SK-N-SH treated with all-trans-retinoic acid at 6 μM for 48 hours (cell line): ENCODE measurements around the gene IL17RD.

ENCODE experiments used
- ATAC-seq: fragments of 200-7000 bp; cut with Tn5 transposase; 3 replicates; pipeline ENCODE4 v1.9.1; 2020; ENCODE audit warnings: mild to moderate bottlenecking, moderate library complexity
- ARNTL ChIP-seq: fragments of 450-650 bp; formaldehyde crosslinking; IDR thresholded peaks from 2 replicates; pipeline ENCODE4 v1.5.0; 2020; ENCODE audit warnings: low read depth, mild to moderate bottlenecking, moderate library complexity, borderline replicate concordance
- ESRRG ChIP-seq: fragments of 250-450 bp; sonication (Bioruptor Pico); IDR thresholded peaks from 2 replicates; pipeline ENCODE4 v1.6.1; 2021; ENCODE audit warnings: mild to moderate bottlenecking
- GLIS3 ChIP-seq: fragments of 250-450 bp; sonication (Bioruptor Pico); IDR thresholded peaks from 2 replicates; pipeline ENCODE4 v1.5.0; 2020; ENCODE audit warnings: mild to moderate bottlenecking, moderate library complexity
- OSR1 ChIP-seq: fragments of 250-450 bp; sonication (Bioruptor Pico); IDR thresholded peaks from 2 replicates; pipeline ENCODE4 v1.8.0; 2022; ENCODE audit warnings: moderate library complexity, mild to moderate bottlenecking, inconsistent platforms
- PPARA ChIP-seq: fragments of 250-450 bp; sonication (Bioruptor Pico); IDR thresholded peaks from 2 replicates; pipeline ENCODE4 v1.5.0; 2020; ENCODE audit warnings: mild to moderate bottlenecking, borderline replicate concordance
- RARB ChIP-seq: fragments of 250-450 bp; sonication (Bioruptor Pico); IDR thresholded peaks from 2 replicates; pipeline ENCODE4 v1.8.0; 2021; ENCODE audit warnings: mild to moderate bottlenecking, moderate library complexity
- SNAI2 ChIP-seq: fragments of 250-450 bp; sonication (Bioruptor Pico); IDR thresholded peaks from 2 replicates; pipeline ENCODE4 v1.5.0; 2020; ENCODE audit warnings: mild to moderate bottlenecking, moderate library complexity
- TCF4 ChIP-seq: fragments of 250-450 bp; sonication (Bioruptor Pico); IDR thresholded peaks from 2 replicates; pipeline ENCODE4 v1.8.0; 2021; ENCODE audit warnings: mild to moderate bottlenecking, moderate library complexity, borderline replicate concordance
- TOX ChIP-seq: fragments of 250-450 bp; sonication (Bioruptor Pico); IDR thresholded peaks from 2 replicates; pipeline ENCODE4 v1.8.0; 2021; ENCODE audit warnings: mild to moderate bottlenecking, moderate library complexity, borderline replicate concordance
- ZC3H10 ChIP-seq: fragments of 250-450 bp; sonication (Bioruptor Pico); IDR thresholded peaks from 2 replicates; pipeline ENCODE4 v1.5.1; 2021; ENCODE audit warnings: mild to moderate bottlenecking, moderate library complexity
- ZNF565 ChIP-seq: fragments of 450-650 bp; formaldehyde crosslinking; conservative IDR thresholded peaks from 2 replicates; pipeline ENCODE4 v1.5.0; 2020; ENCODE audit warnings: low read depth, mild to moderate bottlenecking, moderate library complexity
- ZNF70 ChIP-seq: fragments of 450-650 bp; formaldehyde crosslinking; IDR thresholded peaks from 2 replicates; pipeline ENCODE4 v1.5.0; 2020; ENCODE audit warnings: mild to moderate bottlenecking, moderate library complexity
- ZNF8 ChIP-seq: fragments of 450-650 bp; formaldehyde crosslinking; IDR thresholded peaks from 2 replicates; pipeline ENCODE4 v1.5.0; 2020; ENCODE audit warnings: mild to moderate bottlenecking, moderate library complexity
- TF ChIP-seq, protein P1 (sequence below): fragments of 250-450 bp; sonication (Bioruptor Pico); IDR thresholded peaks from 2 replicates; pipeline ENCODE4 v1.5.1; 2021; ENCODE audit warnings: mild to moderate bottlenecking, moderate library complexity
- TF ChIP-seq, protein P2 (sequence below): fragments of 250-450 bp; sonication (Bioruptor Pico); IDR thresholded peaks from 2 replicates; pipeline ENCODE4 v1.8.0; 2020; ENCODE audit warnings: mild to moderate bottlenecking, moderate library complexity, borderline replicate concordance
- TF ChIP-seq, protein P3 (sequence below): fragments of 250-450 bp; sonication (Bioruptor Pico); IDR thresholded peaks from 2 replicates; pipeline ENCODE4 v1.5.0; 2020; ENCODE audit warnings: mild to moderate bottlenecking, moderate library complexity
- TF ChIP-seq, protein P4 (sequence below): fragments of 250-450 bp; sonication (Bioruptor Pico); IDR thresholded peaks from 2 replicates; pipeline ENCODE4 v1.8.0; 2021; ENCODE audit warnings: low read depth, mild to moderate bottlenecking, moderate library complexity, borderline replicate concordance

IL17RD gene

DNA sequence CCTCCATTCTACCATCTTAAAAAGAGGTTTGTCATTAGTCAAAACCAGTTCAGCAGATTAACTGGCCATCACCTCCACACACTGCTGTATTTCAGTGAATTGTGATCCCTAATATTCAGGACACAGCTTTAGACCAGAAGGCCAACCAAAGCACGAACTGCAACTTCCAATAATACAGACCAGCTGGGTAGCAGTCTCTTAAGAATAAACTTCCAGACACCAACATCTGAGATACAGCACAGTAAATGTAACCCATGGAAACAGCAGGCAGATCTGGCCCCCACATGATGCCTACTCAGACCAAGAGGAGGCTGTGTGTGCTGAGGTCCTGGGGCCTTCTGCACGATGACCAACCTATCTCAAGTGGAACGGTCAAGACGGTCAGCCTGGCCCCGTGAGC, 69.8 kb downstream of the IL17RD start:
- no peak for TF ChIP-seq ZNF8 (CRISPR knock-in tag)
- no peak for TF ChIP-seq ARNTL (CRISPR knock-in tag)
- no peak for ATAC-seq

DNA sequence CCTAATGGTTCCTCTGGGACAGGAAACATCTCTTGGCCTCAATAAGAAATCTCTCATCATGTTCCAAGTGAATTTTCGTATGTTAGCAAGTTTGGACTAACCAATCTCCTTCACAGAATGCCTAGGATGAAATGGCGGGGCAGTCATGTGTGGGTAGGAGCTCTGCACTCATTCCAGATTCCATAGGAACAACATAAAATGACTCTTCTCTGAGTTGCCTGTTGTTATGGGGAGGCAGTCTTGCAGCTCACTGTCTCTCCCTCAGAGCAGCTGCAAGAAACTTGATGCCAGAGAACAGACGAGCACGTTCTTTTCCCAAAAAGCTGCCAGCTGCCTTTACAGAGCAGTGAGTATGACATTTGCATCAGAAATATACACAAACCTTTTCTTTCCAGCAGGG, 70.6 kb downstream of the IL17RD start:
- no peak for TF ChIP-seq PPARA (CRISPR knock-in tag)
- no peak for ATAC-seq

DNA sequence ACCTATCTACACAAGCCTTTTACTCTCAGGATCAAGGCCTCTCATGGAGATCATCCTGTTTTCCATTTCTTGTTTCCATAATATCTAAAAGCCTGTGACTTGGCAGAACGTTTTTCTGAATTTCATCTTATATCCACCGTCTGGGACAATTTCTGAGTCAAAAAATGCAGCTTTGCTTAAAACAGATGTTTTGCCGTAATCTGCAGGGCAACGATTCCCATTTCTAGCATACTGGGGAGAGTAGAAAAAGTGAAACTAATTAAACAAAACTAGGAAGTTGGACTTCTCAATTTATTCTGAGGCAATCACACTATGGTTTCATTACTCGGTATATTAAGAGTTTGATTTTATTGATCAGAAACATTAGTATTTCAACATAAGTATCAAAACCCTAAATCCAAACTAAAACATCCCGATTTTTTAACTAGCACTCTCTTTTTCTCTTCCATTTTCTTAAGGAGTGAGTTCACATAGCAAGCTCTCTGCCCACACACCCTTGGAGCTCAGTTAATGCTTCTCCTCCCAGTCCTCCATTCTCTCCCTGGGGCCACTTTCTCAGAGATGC, 71.1 kb downstream of the IL17RD start:
- TF ChIP-seq RARB (CRISPR knock-in tag), result no peak
- TF ChIP-seq ARNTL (CRISPR knock-in tag), result no peak
- TF ChIP-seq, protein P1, sequence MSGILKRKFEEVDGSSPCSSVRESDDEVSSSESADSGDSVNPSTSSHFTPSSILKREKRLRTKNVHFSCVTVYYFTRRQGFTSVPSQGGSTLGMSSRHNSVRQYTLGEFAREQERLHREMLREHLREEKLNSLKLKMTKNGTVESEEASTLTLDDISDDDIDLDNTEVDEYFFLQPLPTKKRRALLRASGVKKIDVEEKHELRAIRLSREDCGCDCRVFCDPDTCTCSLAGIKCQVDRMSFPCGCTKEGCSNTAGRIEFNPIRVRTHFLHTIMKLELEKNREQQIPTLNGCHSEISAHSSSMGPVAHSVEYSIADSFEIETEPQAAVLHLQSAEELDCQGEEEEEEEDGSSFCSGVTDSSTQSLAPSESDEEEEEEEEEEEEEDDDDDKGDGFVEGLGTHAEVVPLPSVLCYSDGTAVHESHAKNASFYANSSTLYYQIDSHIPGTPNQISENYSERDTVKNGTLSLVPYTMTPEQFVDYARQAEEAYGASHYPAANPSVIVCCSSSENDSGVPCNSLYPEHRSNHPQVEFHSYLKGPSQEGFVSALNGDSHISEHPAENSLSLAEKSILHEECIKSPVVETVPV, result no peak
- no peak for ATAC-seq

DNA sequence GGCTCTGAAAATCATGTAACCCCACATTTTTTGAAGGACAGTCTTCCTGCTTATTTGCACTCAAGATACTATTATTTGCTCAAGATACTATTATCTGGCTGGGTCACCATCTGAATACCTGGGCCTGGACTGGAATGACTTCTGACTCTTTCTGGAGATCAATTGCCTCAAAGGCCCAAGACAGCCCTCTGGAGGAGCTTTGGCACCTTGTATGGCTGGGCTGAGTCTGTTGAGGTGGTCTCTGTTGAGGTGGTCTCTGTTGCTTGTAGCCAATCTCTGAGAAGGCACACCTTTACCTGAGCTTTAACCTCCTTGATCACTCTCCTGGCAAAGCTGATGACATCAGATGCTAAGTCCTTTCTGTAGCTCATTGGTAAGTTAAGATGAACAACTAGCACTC, 71.7 kb downstream of the IL17RD start:
- TF ChIP-seq SNAI2, result no peak
- TF ChIP-seq ZC3H10, result no peak
- TF ChIP-seq ZNF70 (CRISPR knock-in tag), result no peak
- TF ChIP-seq, protein P1, result no peak
- ATAC-seq, result no peak

DNA sequence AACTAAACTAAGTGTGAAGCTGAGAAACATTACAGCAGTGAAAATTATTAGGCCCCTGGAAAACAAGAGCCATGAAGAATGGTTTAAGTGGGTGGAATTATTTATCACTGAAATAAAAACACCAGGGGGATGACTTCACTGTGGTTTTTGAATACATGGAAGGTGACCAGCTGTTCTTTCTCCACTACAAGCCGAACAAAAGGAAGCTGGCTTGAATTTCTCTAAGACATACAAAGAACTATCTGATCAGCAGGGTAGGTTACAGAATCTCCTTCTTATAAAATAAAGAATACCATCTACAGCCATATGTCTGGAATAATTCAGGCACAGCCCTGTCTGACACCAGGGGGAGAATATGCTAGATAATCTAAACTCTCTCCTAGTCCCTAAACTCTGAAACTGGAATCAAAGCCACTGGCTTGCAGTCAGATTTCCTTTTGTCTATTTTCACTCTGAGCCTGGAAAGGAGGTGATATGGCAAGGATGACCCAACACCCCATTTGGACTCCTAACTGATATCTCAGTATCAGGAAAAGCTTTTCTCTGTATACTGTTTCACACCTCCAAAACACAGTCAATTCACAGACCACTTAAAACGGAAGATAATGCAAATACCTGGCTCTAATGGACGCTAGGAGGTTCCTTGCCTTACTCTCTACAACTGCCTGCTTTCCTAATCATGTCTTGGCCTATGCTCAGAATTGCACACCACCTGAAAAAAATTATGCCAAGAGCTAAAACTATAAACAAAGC, 73.5 kb downstream of the IL17RD start:
- no peak for ATAC-seq
- TF ChIP-seq, protein P2, sequence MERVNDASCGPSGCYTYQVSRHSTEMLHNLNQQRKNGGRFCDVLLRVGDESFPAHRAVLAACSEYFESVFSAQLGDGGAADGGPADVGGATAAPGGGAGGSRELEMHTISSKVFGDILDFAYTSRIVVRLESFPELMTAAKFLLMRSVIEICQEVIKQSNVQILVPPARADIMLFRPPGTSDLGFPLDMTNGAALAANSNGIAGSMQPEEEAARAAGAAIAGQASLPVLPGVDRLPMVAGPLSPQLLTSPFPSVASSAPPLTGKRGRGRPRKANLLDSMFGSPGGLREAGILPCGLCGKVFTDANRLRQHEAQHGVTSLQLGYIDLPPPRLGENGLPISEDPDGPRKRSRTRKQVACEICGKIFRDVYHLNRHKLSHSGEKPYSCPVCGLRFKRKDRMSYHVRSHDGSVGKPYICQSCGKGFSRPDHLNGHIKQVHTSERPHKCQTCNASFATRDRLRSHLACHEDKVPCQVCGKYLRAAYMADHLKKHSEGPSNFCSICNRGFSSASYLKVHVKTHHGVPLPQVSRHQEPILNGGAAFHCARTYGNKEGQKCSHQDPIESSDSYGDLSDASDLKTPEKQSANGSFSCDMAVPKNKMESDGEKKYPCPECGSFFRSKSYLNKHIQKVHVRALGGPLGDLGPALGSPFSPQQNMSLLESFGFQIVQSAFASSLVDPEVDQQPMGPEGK (CRISPR knock-in tag), result no peak
- TF ChIP-seq ZNF8 (CRISPR knock-in tag) (no peak), TCF4 (CRISPR knock-in tag) (no peak), GLIS3 (CRISPR knock-in tag) (no peak), TOX (no peak), OSR1 (CRISPR knock-in tag) (no peak), ZNF565 (CRISPR knock-in tag) (no peak), ESRRG (CRISPR knock-in tag) (no peak)
- TF ChIP-seq, protein P3, sequence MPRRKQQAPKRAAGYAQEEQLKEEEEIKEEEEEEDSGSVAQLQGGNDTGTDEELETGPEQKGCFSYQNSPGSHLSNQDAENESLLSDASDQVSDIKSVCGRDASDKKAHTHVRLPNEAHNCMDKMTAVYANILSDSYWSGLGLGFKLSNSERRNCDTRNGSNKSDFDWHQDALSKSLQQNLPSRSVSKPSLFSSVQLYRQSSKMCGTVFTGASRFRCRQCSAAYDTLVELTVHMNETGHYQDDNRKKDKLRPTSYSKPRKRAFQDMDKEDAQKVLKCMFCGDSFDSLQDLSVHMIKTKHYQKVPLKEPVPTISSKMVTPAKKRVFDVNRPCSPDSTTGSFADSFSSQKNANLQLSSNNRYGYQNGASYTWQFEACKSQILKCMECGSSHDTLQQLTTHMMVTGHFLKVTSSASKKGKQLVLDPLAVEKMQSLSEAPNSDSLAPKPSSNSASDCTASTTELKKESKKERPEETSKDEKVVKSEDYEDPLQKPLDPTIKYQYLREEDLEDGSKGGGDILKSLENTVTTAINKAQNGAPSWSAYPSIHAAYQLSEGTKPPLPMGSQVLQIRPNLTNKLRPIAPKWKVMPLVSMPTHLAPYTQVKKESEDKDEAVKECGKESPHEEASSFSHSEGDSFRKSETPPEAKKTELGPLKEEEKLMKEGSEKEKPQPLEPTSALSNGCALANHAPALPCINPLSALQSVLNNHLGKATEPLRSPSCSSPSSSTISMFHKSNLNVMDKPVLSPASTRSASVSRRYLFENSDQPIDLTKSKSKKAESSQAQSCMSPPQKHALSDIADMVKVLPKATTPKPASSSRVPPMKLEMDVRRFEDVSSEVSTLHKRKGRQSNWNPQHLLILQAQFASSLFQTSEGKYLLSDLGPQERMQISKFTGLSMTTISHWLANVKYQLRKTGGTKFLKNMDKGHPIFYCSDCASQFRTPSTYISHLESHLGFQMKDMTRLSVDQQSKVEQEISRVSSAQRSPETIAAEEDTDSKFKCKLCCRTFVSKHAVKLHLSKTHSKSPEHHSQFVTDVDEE (CRISPR knock-in tag), result no peak
- TF ChIP-seq, protein P4, sequence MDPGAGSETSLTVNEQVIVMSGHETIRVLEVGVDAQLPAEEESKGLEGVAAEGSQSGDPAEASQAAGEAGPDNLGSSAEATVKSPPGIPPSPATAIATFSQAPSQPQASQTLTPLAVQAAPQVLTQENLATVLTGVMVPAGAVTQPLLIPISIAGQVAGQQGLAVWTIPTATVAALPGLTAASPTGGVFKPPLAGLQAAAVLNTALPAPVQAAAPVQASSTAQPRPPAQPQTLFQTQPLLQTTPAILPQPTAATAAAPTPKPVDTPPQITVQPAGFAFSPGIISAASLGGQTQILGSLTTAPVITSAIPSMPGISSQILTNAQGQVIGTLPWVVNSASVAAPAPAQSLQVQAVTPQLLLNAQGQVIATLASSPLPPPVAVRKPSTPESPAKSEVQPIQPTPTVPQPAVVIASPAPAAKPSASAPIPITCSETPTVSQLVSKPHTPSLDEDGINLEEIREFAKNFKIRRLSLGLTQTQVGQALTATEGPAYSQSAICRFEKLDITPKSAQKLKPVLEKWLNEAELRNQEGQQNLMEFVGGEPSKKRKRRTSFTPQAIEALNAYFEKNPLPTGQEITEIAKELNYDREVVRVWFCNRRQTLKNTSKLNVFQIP (CRISPR knock-in tag), result no peak
